ENCODE data around the gene ATAD3B.

Gene ATAD3B

GRCh38 chr1:1538334-1538733, 66.8 kb downstream of the ATAD3B start:
- no peak overlapping the region for H3K4me3 ChIP-seq (ENCODE audit: control insufficient read depth in 1 of 7, extremely low read depth in 1 of 7, insufficient read depth in 4 of 7, low read depth in 2 of 7, low read length in 6 of 7)
- H3K27ac ChIP-seq (ENCODE audit: insufficient read depth in 1 of 2, low read depth in 1 of 2, low read length in 2 of 2, poor library complexity in 1 of 2, severe bottlenecking in 2 of 2) = no peak overlapping the region
- CTCF ChIA-PET = no interaction called here
- WGBS (ENCODE audit: insufficient coverage) = 97% methylated on average over 23 of the region's 23 CpGs
- no peaks in the 10 kb centered on the region for H3K9me3 ChIP-seq (ENCODE audit: control extremely low read depth in 1 of 5, control insufficient read depth in 4 of 5, insufficient read depth in 2 of 5, low read depth in 1 of 5, low read length in 4 of 5)
- H3K36me3 ChIP-seq (ENCODE audit: control insufficient read depth in 4 of 4, insufficient read depth in 4 of 4, low read length in 3 of 4) = peaks cover 0 to 30% (median 19%) of the 10 kb centered on the region in 4 experiments
- H3K4me1 ChIP-seq (ENCODE audit: control extremely low read depth in 1 of 4, control insufficient read depth in 4 of 4, insufficient read depth in 4 of 4, low read length in 3 of 4) = peaks cover 0 to 11% (median 4%) of the 10 kb centered on the region in 4 experiments
- POLR2A ChIA-PET = no interaction called here
- no peak for DNase-seq
- peaks cover 0 to 6% (median 0%) of the 10 kb centered on the region in 5 experiments for H3K27me3 ChIP-seq (replicated peaks in 2 of 5; ENCODE audit: control insufficient read depth in 4 of 5, insufficient read depth in 5 of 5, low read length in 4 of 5)

GRCh38 chr1:1538989-1539309, 67.4 kb downstream of the ATAD3B start:
- CTCF ChIA-PET = interaction anchor here (1.5 kb wide), 1 partner anchor 9 kb away, joined by 3 read pairs; no protein-coding TSS in a partner anchor
- Histone ChIP-seq H3K27me3 (replicated peaks in 2 of 5; ENCODE audit: control insufficient read depth in 4 of 5, insufficient read depth in 5 of 5, low read length in 4 of 5) (peaks cover 0 to 6% (median 0%) of the 10 kb centered on the region in 5 experiments), H3K4me1 (ENCODE audit: control extremely low read depth in 1 of 4, control insufficient read depth in 4 of 4, insufficient read depth in 4 of 4, low read length in 3 of 4) (peaks cover 0 to 11% (median 4%) of the 10 kb centered on the region in 4 experiments), H3K9me3 (ENCODE audit: control extremely low read depth in 1 of 5, control insufficient read depth in 4 of 5, insufficient read depth in 2 of 5, low read depth in 1 of 5, low read length in 4 of 5) (no peaks in the 10 kb centered on the region), H3K27ac (ENCODE audit: insufficient read depth in 1 of 2, low read depth in 1 of 2, low read length in 2 of 2, poor library complexity in 1 of 2, severe bottlenecking in 2 of 2) (no peak overlapping the region), H3K36me3 (ENCODE audit: control insufficient read depth in 4 of 4, insufficient read depth in 4 of 4, low read length in 3 of 4) (peaks cover 0 to 35% (median 20%) of the 10 kb centered on the region in 4 experiments), H3K4me3 (ENCODE audit: control insufficient read depth in 1 of 7, extremely low read depth in 1 of 7, insufficient read depth in 4 of 7, low read depth in 2 of 7, low read length in 6 of 7) (no peak overlapping the region)
- POLR2A ChIA-PET = no interaction called here
- 92% methylated on average over 18 of the region's 18 CpGs for WGBS (ENCODE audit: insufficient coverage)
- no peak for DNase-seq

GRCh38 chr1:1539310-1540089, 67.9 kb downstream of the ATAD3B start:
- 29% methylated on average over 33 of the region's 66 CpGs for WGBS (ENCODE audit: insufficient coverage)
- peaks cover 0 to 11% (median 4%) of the 10 kb centered on the region in 4 experiments for H3K4me1 ChIP-seq (ENCODE audit: control extremely low read depth in 1 of 4, control insufficient read depth in 4 of 4, insufficient read depth in 4 of 4, low read length in 3 of 4)
- ChIA-PET CTCF (interaction anchor here (1.5 kb wide), 1 partner anchor 9 kb away, joined by 3 read pairs; no protein-coding TSS in a partner anchor), POLR2A (no interaction called here)
- H3K36me3 ChIP-seq (ENCODE audit: control insufficient read depth in 4 of 4, insufficient read depth in 4 of 4, low read length in 3 of 4) = peaks cover 0 to 35% (median 20%) of the 10 kb centered on the region in 4 experiments
- no peak overlapping the region for H3K27ac ChIP-seq (ENCODE audit: insufficient read depth in 1 of 2, low read depth in 1 of 2, low read length in 2 of 2, poor library complexity in 1 of 2, severe bottlenecking in 2 of 2)
- DNase-seq = peak in 2 of 3 donors; percentile 32 to 45
- peaks cover 0 to 6% (median 0%) of the 10 kb centered on the region in 5 experiments for H3K27me3 ChIP-seq (replicated peaks in 2 of 5; ENCODE audit: control insufficient read depth in 4 of 5, insufficient read depth in 5 of 5, low read length in 4 of 5)
- peak overlapping the region in 3 of 7 experiments; percentile 42 to 64 (median 46) for H3K4me3 ChIP-seq (ENCODE audit: control insufficient read depth in 1 of 7, extremely low read depth in 1 of 7, insufficient read depth in 4 of 7, low read depth in 2 of 7, low read length in 6 of 7)
- H3K9me3 ChIP-seq (ENCODE audit: control extremely low read depth in 1 of 5, control insufficient read depth in 4 of 5, insufficient read depth in 2 of 5, low read depth in 1 of 5, low read length in 4 of 5) = no peaks in the 10 kb centered on the region

GRCh38 chr1:1540090-1540817, 68.7 kb downstream of the ATAD3B start, which contains the start of gene TMEM240:
Gene TMEM240 (minus strand): TSS chr1:1540624. CDS start chr1:1540346, 278 bp downstream.
- POLR2A ChIA-PET = no interaction called here
- under 1% methylated on average over 63 of the region's 100 CpGs for WGBS (ENCODE audit: insufficient coverage)
- Histone ChIP-seq H3K4me1 (ENCODE audit: control extremely low read depth in 1 of 4, control insufficient read depth in 4 of 4, insufficient read depth in 4 of 4, low read length in 3 of 4) (peaks cover 0 to 11% (median 4%) of the 10 kb centered on the region in 4 experiments), H3K9me3 (ENCODE audit: control extremely low read depth in 1 of 5, control insufficient read depth in 4 of 5, insufficient read depth in 2 of 5, low read depth in 1 of 5, low read length in 4 of 5) (no peaks in the 10 kb centered on the region), H3K27me3 (replicated peaks in 2 of 5; ENCODE audit: control insufficient read depth in 4 of 5, insufficient read depth in 5 of 5, low read length in 4 of 5) (peaks cover 0 to 6% (median 0%) of the 10 kb centered on the region in 5 experiments), H3K36me3 (ENCODE audit: control insufficient read depth in 4 of 4, insufficient read depth in 4 of 4, low read length in 3 of 4) (peaks cover 0 to 36% (median 21%) of the 10 kb centered on the region in 4 experiments), H3K4me3 (ENCODE audit: control insufficient read depth in 1 of 7, extremely low read depth in 1 of 7, insufficient read depth in 4 of 7, low read depth in 2 of 7, low read length in 6 of 7) (peak within 1 kb of the TSS in 4 of 7 experiments; percentile 28 to 64 (median 44)), H3K27ac (ENCODE audit: insufficient read depth in 1 of 2, low read depth in 1 of 2, low read length in 2 of 2, poor library complexity in 1 of 2, severe bottlenecking in 2 of 2) (no peak within 1 kb of the TSS)
- DNase-seq = peak; percentile 57 to 77 (median 69)
- CTCF ChIA-PET = interaction anchor here (1.5 kb wide), 1 partner anchor 10 kb away, joined by 3 read pairs; no protein-coding TSS in a partner anchor

- Histone ChIP-seq H3K4me1 (ENCODE audit: control extremely low read depth in 1 of 4, control insufficient read depth in 4 of 4, insufficient read depth in 4 of 4, low read length in 3 of 4) (peaks cover 0 to 11% (median 4%) of the 10 kb centered on the region in 4 experiments), H3K4me3 (ENCODE audit: control insufficient read depth in 1 of 7, extremely low read depth in 1 of 7, insufficient read depth in 4 of 7, low read depth in 2 of 7, low read length in 6 of 7) (peak overlapping the region in 4 of 7 experiments; percentile 28 to 56 (median 43)), H3K27me3 (replicated peaks in 2 of 5; ENCODE audit: control insufficient read depth in 4 of 5, insufficient read depth in 5 of 5, low read length in 4 of 5) (peaks cover 0 to 6% (median 0%) of the 10 kb centered on the region in 5 experiments), H3K27ac (ENCODE audit: insufficient read depth in 1 of 2, low read depth in 1 of 2, low read length in 2 of 2, poor library complexity in 1 of 2, severe bottlenecking in 2 of 2) (no peak overlapping the region), H3K36me3 (ENCODE audit: control insufficient read depth in 4 of 4, insufficient read depth in 4 of 4, low read length in 3 of 4) (peaks cover 0 to 40% (median 19%) of the 10 kb centered on the region in 4 experiments), H3K9me3 (ENCODE audit: control extremely low read depth in 1 of 5, control insufficient read depth in 4 of 5, insufficient read depth in 2 of 5, low read depth in 1 of 5, low read length in 4 of 5) (no peaks in the 10 kb centered on the region)
- ChIA-PET POLR2A (no interaction called here), CTCF (interaction anchor here (1.0 to 2.5 kb wide), 3 partner anchors 10 to 24 kb away, joined by 3 to 8 read pairs (median 4); no protein-coding TSS in a partner anchor)
- DNase-seq = no peak
- 84% methylated on average over 36 of the region's 53 CpGs for WGBS (ENCODE audit: insufficient coverage)
Observed at GRCh38 chr1:1540818-1541628, 69.5 kb downstream of the ATAD3B start.

- peaks cover 0 to 6% (median 0%) of the 10 kb centered on the region in 5 experiments for H3K27me3 ChIP-seq (replicated peaks in 2 of 5; ENCODE audit: control insufficient read depth in 4 of 5, insufficient read depth in 5 of 5, low read length in 4 of 5)
- POLR2A ChIA-PET = no interaction called here
- no peaks in the 10 kb centered on the region for H3K9me3 ChIP-seq (ENCODE audit: control extremely low read depth in 1 of 5, control insufficient read depth in 4 of 5, insufficient read depth in 2 of 5, low read depth in 1 of 5, low read length in 4 of 5)
- peaks cover 0 to 11% (median 4%) of the 10 kb centered on the region in 4 experiments for H3K4me1 ChIP-seq (ENCODE audit: control extremely low read depth in 1 of 4, control insufficient read depth in 4 of 4, insufficient read depth in 4 of 4, low read length in 3 of 4)
- no peak for DNase-seq
- 94% methylated on average over 35 of the region's 37 CpGs for WGBS (ENCODE audit: insufficient coverage)
- no peak overlapping the region for H3K4me3 ChIP-seq (ENCODE audit: control insufficient read depth in 1 of 7, extremely low read depth in 1 of 7, insufficient read depth in 4 of 7, low read depth in 2 of 7, low read length in 6 of 7)
- CTCF ChIA-PET = interaction anchor here (1.0 to 2.5 kb wide), 4 partner anchors 9 to 38 kb away, joined by 3 to 8 read pairs (median 4); no protein-coding TSS in a partner anchor
- H3K27ac ChIP-seq (ENCODE audit: insufficient read depth in 1 of 2, low read depth in 1 of 2, low read length in 2 of 2, poor library complexity in 1 of 2, severe bottlenecking in 2 of 2) = no peak overlapping the region
- H3K36me3 ChIP-seq (ENCODE audit: control insufficient read depth in 4 of 4, insufficient read depth in 4 of 4, low read length in 3 of 4) = peaks cover 0 to 46% (median 19%) of the 10 kb centered on the region in 4 experiments
Observed at GRCh38 chr1:1541956-1542765, 70.6 kb downstream of the ATAD3B start.
